CD14-positive monocyte (primary cell): Measurements from ENCODE around the gene PRKCA. TPM values are rescaled to one million over a fixed set of nuclear protein-coding genes. Genes with fewer than 3 reads are reported as not detected.

Experiments used
- DNase-seq, 3 donors: peaks; one replicate each; pipeline ENCODE4 v3.0.0-alpha.2; 2011 to 2022
- H2AFZ ChIP-seq: 2 replicates; pipeline ENCODE4 v1.6.0; 2012; ENCODE audit warnings: mild to moderate bottlenecking, low read depth, low read length, inconsistent platforms; ENCODE audit not compliant: insufficient read depth, poor library complexity, severe bottlenecking
- H3K27ac ChIP-seq, 2 donors: 1 replicate in 1 of 2; 2 replicates in 1 of 2; pipeline ENCODE4 v1.5.1; 2012 to 2013; ENCODE audit warnings: low read length in 2 of 2, control low read depth in 1 of 2, inconsistent platforms in 1 of 2, low read depth in 1 of 2, mild to moderate bottlenecking in 1 of 2
- H3K27me3 ChIP-seq, 2 donors: one replicate each; pipeline versions ENCODE4 v1.6.0 to v1.6.1; 2011 to 2013; ENCODE audit warnings: low read length in 2 of 2; ENCODE audit not compliant: control insufficient read depth in 2 of 2, insufficient read depth in 2 of 2
- H3K36me3 ChIP-seq, 2 donors: replicated peaks in 1 of 2; 1 replicate in 1 of 2; 2 replicates in 1 of 2; pipeline versions ENCODE4 v1.5.1 to v1.6.1; 2012 to 2013; ENCODE audit warnings: low read length in 2 of 2, control low read depth in 1 of 2, inconsistent platforms in 1 of 2, mild to moderate bottlenecking in 1 of 2; ENCODE audit not compliant: insufficient read depth in 2 of 2, control insufficient read depth in 1 of 2
- H3K4me1 ChIP-seq, 2 donors: 1 replicate in 1 of 2; 2 replicates in 1 of 2; pipeline versions ENCODE4 v1.5.1 to v1.6.1; 2012 to 2013; ENCODE audit warnings: low read length in 2 of 2, control low read depth in 1 of 2, inconsistent platforms in 1 of 2, mild to moderate bottlenecking in 1 of 2, moderate library complexity in 1 of 2; ENCODE audit not compliant: insufficient read depth in 2 of 2, control insufficient read depth in 1 of 2
- H3K4me2 ChIP-seq: replicated peaks from 2 replicates; pipeline ENCODE3; 2012; ENCODE audit warnings: low read length, moderate library complexity, mild to moderate bottlenecking; ENCODE audit not compliant: poor library complexity, severe bottlenecking; ENCODE audit errors: extremely low read depth
- H3K4me3 ChIP-seq, 3 experiments: fragments of 200-600 bp in 1 of 3; sonication (generic) in 1 of 3; replicated peaks in 1 of 3; 1 replicate in 2 of 3; 2 replicates in 1 of 3; pipeline ENCODE4 v1.5.1; 2011 to 2013; ENCODE audit warnings: low read length in 3 of 3, mild to moderate bottlenecking in 3 of 3, control low read depth in 2 of 3, low read depth in 2 of 3, inconsistent platforms in 1 of 3, moderate library complexity in 1 of 3
- H3K79me2 ChIP-seq: 2 replicates; pipeline ENCODE4 v1.6.0; 2012; ENCODE audit warnings: mild to moderate bottlenecking, control low read depth, inconsistent platforms, low read length, moderate library complexity; ENCODE audit not compliant: insufficient read depth
- H3K9ac ChIP-seq: 2 replicates; pipeline ENCODE4 v1.6.0; 2017; ENCODE audit warnings: low read length, mild to moderate bottlenecking; ENCODE audit not compliant: insufficient read depth, poor library complexity, severe bottlenecking
- H3K9me3 ChIP-seq, 2 donors: replicated peaks in 1 of 2; 1 replicate in 1 of 2; 2 replicates in 1 of 2; pipeline versions ENCODE4 v1.5.1 to v1.6.1; 2012 to 2013; ENCODE audit warnings: low read length in 2 of 2, control low read depth in 1 of 2; ENCODE audit not compliant: control insufficient read depth in 1 of 2, insufficient read depth in 1 of 2
- H4K20me1 ChIP-seq: 2 replicates; pipeline ENCODE4 v1.6.0; 2012; ENCODE audit warnings: mild to moderate bottlenecking, low read length, control low read depth, moderate library complexity; ENCODE audit not compliant: insufficient read depth
- H3K27ac Mint-ChIP-seq, 7 donors: one replicate each; pipeline ENCODE4 v1.8.0; 2020; ENCODE audit warnings: mild to moderate bottlenecking in 7 of 7, mixed read lengths in 7 of 7, moderate library complexity in 6 of 7, inconsistent platforms in 2 of 7
- H3K27me3 Mint-ChIP-seq, 3 donors: one replicate each; pipeline ENCODE4 v1.8.0; 2021 to 2022; ENCODE audit warnings: low read depth in 3 of 3, mild to moderate bottlenecking in 3 of 3, mixed read lengths in 3 of 3, moderate library complexity in 3 of 3, inconsistent platforms in 1 of 3
- H3K36me3 Mint-ChIP-seq, 2 donors: one replicate each; pipeline ENCODE4 v1.8.0; 2020; ENCODE audit warnings: mixed read lengths in 2 of 2, inconsistent platforms in 1 of 2, mild to moderate bottlenecking in 1 of 2
- H3K4me1 Mint-ChIP-seq: one replicate; pipeline ENCODE4 v1.8.0; 2020; ENCODE audit warnings: mild to moderate bottlenecking, mixed read lengths
- H3K4me3 Mint-ChIP-seq, 2 donors: one replicate each; pipeline ENCODE4 v1.8.0; 2020; ENCODE audit warnings: mild to moderate bottlenecking in 2 of 2, mixed read lengths in 2 of 2, moderate library complexity in 1 of 2
- H3K9me3 Mint-ChIP-seq, 7 donors: one replicate each; pipeline ENCODE4 v1.8.0; 2020 to 2022; ENCODE audit warnings: mixed read lengths in 7 of 7, mild to moderate bottlenecking in 6 of 7, moderate library complexity in 6 of 7, inconsistent platforms in 2 of 7
- WGBS: methylation state at CpG from one replicate; pipeline ENCODE4 v1.1.5; 2013; ENCODE audit warnings: missing lambda C conversion rate; ENCODE audit not compliant: insufficient coverage; 5-methylcytosine and 5-hydroxymethylcytosine counted together
- intact Hi-C, 2 donors: fragments of 100-400 bp; cut with micrococcal nuclease; formaldehyde crosslinking; loops; one replicate each; pipeline versions ENCODE4 v1.15.0 to v1.15.1; 2023
- polyA plus RNA-seq, 3 donors: library from polyadenylated mRNA; depleted of rRNA in 1 of 3; unstranded in 2 of 3; stranded (reverse) in 1 of 3; fragments of 300-500 nt in 2 of 3; fragments of >200 nt in 1 of 3; fragmentation: Illumina TruSeq in 2 of 3; gene quantifications; 1 replicate in 2 of 3; 2 replicates in 1 of 3; pipeline ENCODE4 v1.2.3, GENCODE V29; 2012 to 2021
- TF ChIP-seq, protein P1 (sequence below): fragments of 200-600 bp; IDR thresholded peaks from one replicate; pipeline ENCODE4 v1.8.0; 2022; ENCODE audit warnings: antibody characterized with exemption, mild to moderate bottlenecking

The PRKCA gene
- polyA plus RNA-seq, 3 donors, result 0.22 to 7.1 (median 0.30) TPM

DNA sequence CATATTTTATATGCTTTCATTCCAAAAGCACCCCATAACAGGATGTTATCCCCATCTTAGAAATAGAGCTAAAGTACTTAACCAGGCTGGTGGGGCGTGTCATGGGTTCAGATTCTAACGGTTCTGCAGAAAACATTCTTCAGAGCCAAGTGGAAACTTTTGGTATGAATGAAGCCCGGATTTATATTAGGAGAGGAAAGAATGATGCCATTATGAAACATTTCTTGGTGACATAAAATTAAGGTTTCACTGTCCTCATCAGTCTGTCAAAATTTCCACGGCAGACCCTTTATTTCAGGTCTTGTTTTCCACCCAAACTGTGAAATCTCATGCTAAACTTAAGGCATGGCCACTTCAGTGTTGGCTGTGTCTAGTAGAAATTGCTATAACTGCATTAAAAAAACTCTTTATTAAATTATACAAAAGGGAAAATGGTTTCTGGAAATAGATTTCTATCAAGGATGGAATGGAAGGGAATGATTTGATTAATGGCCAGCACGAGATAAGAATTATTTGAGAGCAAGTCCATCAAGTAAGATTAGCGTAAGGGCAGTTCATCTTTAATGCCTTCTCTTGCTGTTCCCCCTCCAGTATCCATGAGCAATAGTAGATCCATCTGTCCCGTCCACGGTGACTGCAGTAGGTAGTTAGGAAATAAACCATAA is 11.7 kb downstream of the PRKCA start:
- no peak for DNase-seq
- peaks cover 10% of the 10 kb centered on the region for H3K4me1 Mint-ChIP-seq
- H3K4me2 ChIP-seq, result no peak overlapping the region
- H3K4me3 Mint-ChIP-seq, result no peak overlapping the region
- H4K20me1 ChIP-seq, result peaks cover 3% of the 10 kb centered on the region
- peaks cover 0 to 2% (median 0%) of the 10 kb centered on the region in 7 donors for H3K9me3 Mint-ChIP-seq
- no peak overlapping the region for H3K27ac ChIP-seq
- no peak overlapping the region for H2AFZ ChIP-seq
- no peaks in the 10 kb centered on the region for H3K27me3 ChIP-seq
- H3K36me3 Mint-ChIP-seq, result peaks cover 44 to 61% of the 10 kb centered on the region in 2 donors
- H3K9me3 ChIP-seq, result no peaks in the 10 kb centered on the region
- 100% methylated on average over 3 of the region's 8 CpGs for WGBS
- peaks cover 9% of the 10 kb centered on the region for H3K79me2 ChIP-seq
- peaks cover 7 to 27% of the 10 kb centered on the region in 2 donors for H3K36me3 ChIP-seq
- peaks cover 0 to 2% (median 2%) of the 10 kb centered on the region in 3 donors for H3K27me3 Mint-ChIP-seq
- no peak overlapping the region for H3K9ac ChIP-seq
- H3K27ac Mint-ChIP-seq, result no peak overlapping the region
- H3K4me1 ChIP-seq, result no peaks in the 10 kb centered on the region
- TF ChIP-seq, protein P1, sequence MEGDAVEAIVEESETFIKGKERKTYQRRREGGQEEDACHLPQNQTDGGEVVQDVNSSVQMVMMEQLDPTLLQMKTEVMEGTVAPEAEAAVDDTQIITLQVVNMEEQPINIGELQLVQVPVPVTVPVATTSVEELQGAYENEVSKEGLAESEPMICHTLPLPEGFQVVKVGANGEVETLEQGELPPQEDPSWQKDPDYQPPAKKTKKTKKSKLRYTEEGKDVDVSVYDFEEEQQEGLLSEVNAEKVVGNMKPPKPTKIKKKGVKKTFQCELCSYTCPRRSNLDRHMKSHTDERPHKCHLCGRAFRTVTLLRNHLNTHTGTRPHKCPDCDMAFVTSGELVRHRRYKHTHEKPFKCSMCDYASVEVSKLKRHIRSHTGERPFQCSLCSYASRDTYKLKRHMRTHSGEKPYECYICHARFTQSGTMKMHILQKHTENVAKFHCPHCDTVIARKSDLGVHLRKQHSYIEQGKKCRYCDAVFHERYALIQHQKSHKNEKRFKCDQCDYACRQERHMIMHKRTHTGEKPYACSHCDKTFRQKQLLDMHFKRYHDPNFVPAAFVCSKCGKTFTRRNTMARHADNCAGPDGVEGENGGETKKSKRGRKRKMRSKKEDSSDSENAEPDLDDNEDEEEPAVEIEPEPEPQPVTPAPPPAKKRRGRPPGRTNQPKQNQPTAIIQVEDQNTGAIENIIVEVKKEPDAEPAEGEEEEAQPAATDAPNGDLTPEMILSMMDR, result no peak
- intact Hi-C loops, result no loop called here
- no peak overlapping the region for H3K4me3 ChIP-seq

DNA sequence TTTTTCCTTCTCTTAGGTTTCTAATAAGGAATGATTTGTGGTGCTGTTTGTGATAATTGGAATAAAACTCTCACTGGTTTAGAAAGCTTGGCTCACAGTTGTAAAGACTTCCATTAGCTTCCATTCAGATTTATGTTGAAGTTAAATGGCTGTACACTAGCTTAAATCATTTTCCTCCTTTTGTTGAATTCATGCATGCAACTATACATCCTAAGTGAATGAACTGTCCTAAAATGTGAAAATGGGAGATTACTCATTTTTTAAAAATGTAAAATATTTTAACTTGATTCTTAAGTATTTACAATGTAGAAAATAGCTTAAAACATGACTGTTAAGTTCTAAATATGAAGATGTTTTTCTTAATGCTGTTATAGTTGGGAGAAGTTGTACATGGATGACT is 15.2 kb downstream of the PRKCA start:
- H3K36me3 ChIP-seq, result peaks cover 1 to 18% of the 10 kb centered on the region in 2 donors
- H3K9me3 Mint-ChIP-seq, result peaks cover 8 to 15% (median 12%) of the 10 kb centered on the region in 7 donors
- H3K79me2 ChIP-seq, result peaks cover 28% of the 10 kb centered on the region
- TF ChIP-seq, protein P1, result no peak
- H2AFZ ChIP-seq, result no peak overlapping the region
- no peaks in the 10 kb centered on the region for H3K4me1 ChIP-seq
- peaks cover 20 to 37% of the 10 kb centered on the region in 2 donors for H3K36me3 Mint-ChIP-seq
- peaks cover 0 to 2% (median 0%) of the 10 kb centered on the region in 3 donors for H3K27me3 Mint-ChIP-seq
- no peaks in the 10 kb centered on the region for H4K20me1 ChIP-seq
- DNase-seq, result no peak
- H3K4me1 Mint-ChIP-seq, result no peaks in the 10 kb centered on the region
- intact Hi-C loops, result no loop called here
- no peak overlapping the region for H3K27ac Mint-ChIP-seq
- no peak overlapping the region for H3K4me2 ChIP-seq
- H3K9ac ChIP-seq, result no peak overlapping the region
- H3K4me3 ChIP-seq, result no peak overlapping the region
- H3K4me3 Mint-ChIP-seq, result no peak overlapping the region
- peaks cover 10 to 12% of the 10 kb centered on the region in 2 donors for H3K9me3 ChIP-seq
- no peak overlapping the region for H3K27ac ChIP-seq
- no peaks in the 10 kb centered on the region for H3K27me3 ChIP-seq
